OCI-LY3 (cell line): Measurements from ENCODE around the gene FTO.

Experiments used
- CTCF ChIP-seq: fragments of 200-600, 300-600 bp; sonication (generic); IDR thresholded peaks from 2 replicates; pipeline ENCODE4 v1.5.1; 2014; ENCODE audit warnings: antibody characterized with exemption, low read length, low read depth
- EZH2phosphoT487 ChIP-seq: fragments of 200-600 bp; shearing (Covaris generic); IDR thresholded peaks from 2 replicates; pipeline ENCODE4 v1.6.1; 2018; ENCODE audit warnings: antibody characterized with exemption, mixed run types, low read depth

DNA sequence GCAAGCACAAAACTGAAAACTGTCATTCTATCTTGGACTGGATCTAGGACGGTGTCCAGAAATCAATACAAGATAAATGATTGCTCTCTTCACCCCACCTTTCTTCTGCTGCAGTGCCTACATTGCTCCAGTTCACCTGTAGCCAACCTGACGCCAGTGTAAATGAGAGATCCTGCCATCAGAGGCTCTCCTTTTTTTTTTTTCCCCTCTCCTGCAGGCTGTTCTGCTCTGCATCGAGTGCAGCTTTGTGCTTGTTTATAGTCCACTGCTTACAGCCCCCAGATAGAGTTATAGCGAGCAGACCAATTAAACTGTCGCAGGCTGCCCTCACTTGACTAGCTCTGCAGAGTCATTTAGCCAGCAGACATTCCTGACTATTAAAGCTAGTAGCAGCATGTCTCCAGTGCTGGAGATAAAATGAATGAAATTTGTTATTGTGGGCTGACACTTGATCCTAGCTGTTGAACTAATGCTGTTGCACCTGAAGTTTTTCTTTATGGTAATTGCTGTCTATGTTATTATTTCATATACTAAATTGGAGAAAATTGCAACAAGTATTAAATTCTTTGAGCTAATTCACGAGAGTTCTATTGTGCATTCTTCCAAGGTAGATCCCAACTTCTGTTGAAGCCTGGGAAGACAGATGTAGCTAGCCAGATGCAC, 257.1 kb downstream of the FTO start:
- TF ChIP-seq CTCF (no peak), EZH2phosphoT487 (no peak)
